ENCODE results near the gene HLA-DPB1. TPM values are rescaled to one million over a fixed set of nuclear protein-coding genes. Genes with fewer than 3 reads are reported as not detected.

Gene HLA-DPB1
- total RNA-seq, 2 experiments from 2014 or later = 29.0 to 31.7 TPM

DNA sequence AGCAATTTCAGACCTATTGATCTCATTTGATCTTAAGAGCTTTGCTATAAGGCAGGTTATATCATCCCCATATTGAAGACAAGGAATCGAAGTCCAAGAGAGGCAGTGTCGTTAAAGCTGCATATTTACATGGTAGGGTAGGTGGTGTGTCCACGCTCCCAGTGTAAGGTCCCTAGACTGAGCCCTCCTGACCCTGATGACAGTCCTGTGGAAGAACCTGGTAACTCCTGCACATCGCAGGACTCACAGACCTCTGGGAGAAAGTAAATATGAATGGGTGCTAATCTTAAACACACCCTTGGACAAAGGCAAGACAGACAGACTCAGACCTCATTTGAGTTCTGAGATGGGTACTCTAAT lies 602 bp upstream of the HLA-DPB1 start:
- Mint-ChIP-seq H3K36me3 (ENCODE audit: low read depth) (no peaks in the 10 kb centered on the region), H3K27ac (peak overlapping the region; percentile 90), H3K9me3 (no peaks in the 10 kb centered on the region), H3K27me3 (peaks cover 9% of the 10 kb centered on the region), H3K4me3 (peak overlapping the region; percentile 90), H3K4me1 (ENCODE audit: low read depth) (peaks cover 53% of the 10 kb centered on the region)
- no peak for DNase-seq
- H3K27ac ChIP-seq (ENCODE audit: low read depth in 1 of 2, low read length in 2 of 2) = peak overlapping the region in 1 of 2 donors; percentile 68
- H3K4me1 ChIP-seq (ENCODE audit: insufficient read depth, low read length) = peaks cover 39% of the 10 kb centered on the region
- no peak for TF ChIP-seq CTCF (IDR thresholded peaks at IDR 0.05)
- ChIA-PET CTCF (no interaction called here), POLR2A (interaction anchor here (0.6 to 1.5 kb wide), 6 partner anchors 18 to 227 kb away, joined by 3 to 8 read pairs (median 4); partner anchors contain the start of gene RPS18)
- H3K36me3 ChIP-seq (ENCODE audit: insufficient read depth, low read length) = no peaks in the 10 kb centered on the region
- H3K27me3 ChIP-seq (ENCODE audit: control insufficient read depth in 1 of 2, insufficient read depth in 2 of 2, low read length in 2 of 2) = no peaks in the 10 kb centered on the region
- intact Hi-C loops (cut with DNase I, micrococcal nuclease) = no loop called here
- no peaks in the 10 kb centered on the region for H3K9me3 ChIP-seq (ENCODE audit: control insufficient read depth in 1 of 2, insufficient read depth in 1 of 2, low read length in 2 of 2)
- ATAC-seq (ENCODE audit: poor library complexity) = no peak
- peak overlapping the region; percentile 81 for H3K4me3 ChIP-seq (ENCODE audit: low read length)

DNA sequence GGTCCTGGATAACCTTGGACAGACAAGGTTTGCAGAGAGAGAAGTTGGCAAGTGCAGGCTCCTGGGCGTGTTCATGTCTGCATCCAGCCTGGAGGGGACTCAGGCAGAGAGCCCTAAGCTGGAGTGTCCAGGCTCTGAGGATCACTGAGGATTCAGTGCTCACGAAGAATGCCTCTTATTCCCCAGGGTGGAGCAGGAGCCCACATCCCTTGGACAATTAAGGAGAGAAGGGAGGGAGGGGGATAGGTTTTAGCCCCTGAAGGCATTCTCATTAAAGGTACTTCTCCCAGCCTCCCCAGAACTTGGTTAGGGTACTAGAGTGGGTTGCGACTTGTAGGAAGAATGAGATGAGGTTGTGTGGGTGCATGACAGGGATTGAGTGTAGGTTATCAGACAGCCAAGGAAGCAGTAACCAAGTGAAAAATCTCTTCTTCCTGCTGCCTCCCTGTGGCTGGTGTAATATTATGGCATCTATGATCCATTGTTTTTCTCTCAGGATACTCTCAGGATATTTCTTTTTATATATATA lies 680 bp downstream of the HLA-DPB1 start:
- peak overlapping the region; percentile 90 for H3K4me3 Mint-ChIP-seq
- intact Hi-C loops (cut with DNase I, micrococcal nuclease) = no loop called here
- H3K9me3 Mint-ChIP-seq = no peaks in the 10 kb centered on the region
- H3K36me3 Mint-ChIP-seq (ENCODE audit: low read depth) = no peaks in the 10 kb centered on the region
- peak overlapping the region; percentile 90 for H3K27ac Mint-ChIP-seq
- DNase-seq (peak in 1 of 14 experiments; percentile 28), ATAC-seq (ENCODE audit: poor library complexity) (no peak)
- POLR2A ChIA-PET = interaction anchor here (1.0 to 1.5 kb wide), 4 partner anchors 58 to 182 kb away, joined by 3 to 8 read pairs (median 6); no protein-coding TSS in a partner anchor
- peak overlapping the region; percentile 81 for H3K4me3 ChIP-seq (ENCODE audit: low read length)
- peaks cover 12% of the 10 kb centered on the region for H3K27me3 Mint-ChIP-seq
- TF ChIP-seq CTCF (IDR thresholded peaks at IDR 0.05) = no peak
- CTCF ChIA-PET = no interaction called here
- H3K36me3 ChIP-seq (ENCODE audit: insufficient read depth, low read length) = no peaks in the 10 kb centered on the region
- H3K4me1 ChIP-seq (ENCODE audit: insufficient read depth, low read length) = peaks cover 41% of the 10 kb centered on the region
- no peaks in the 10 kb centered on the region for H3K9me3 ChIP-seq (ENCODE audit: control insufficient read depth in 1 of 2, insufficient read depth in 1 of 2, low read length in 2 of 2)
- peaks cover 52% of the 10 kb centered on the region for H3K4me1 Mint-ChIP-seq (ENCODE audit: low read depth)
- no peaks in the 10 kb centered on the region for H3K27me3 ChIP-seq (ENCODE audit: control insufficient read depth in 1 of 2, insufficient read depth in 2 of 2, low read length in 2 of 2)
- H3K27ac ChIP-seq (ENCODE audit: low read depth in 1 of 2, low read length in 2 of 2) = peak overlapping the region in 1 of 2 donors; percentile 62

GRCh38 chr6:33077908-33078307 lies 2.1 kb downstream of the HLA-DPB1 start:
- no peak for DNase-seq
- H3K27me3 Mint-ChIP-seq = peaks cover 12% of the 10 kb centered on the region
- H3K4me1 ChIP-seq (ENCODE audit: insufficient read depth, low read length) = peaks cover 40% of the 10 kb centered on the region
- no peaks in the 10 kb centered on the region for H3K27me3 ChIP-seq (ENCODE audit: control insufficient read depth in 1 of 2, insufficient read depth in 2 of 2, low read length in 2 of 2)
- intact Hi-C loops (cut with DNase I, micrococcal nuclease) = no loop called here
- POLR2A ChIA-PET = no interaction called here
- peak overlapping the region; percentile 69 for H3K4me3 Mint-ChIP-seq
- no peak for ATAC-seq (ENCODE audit: poor library complexity)
- H3K27ac ChIP-seq (ENCODE audit: low read depth in 1 of 2, low read length in 2 of 2) = no peak overlapping the region
- H3K36me3 ChIP-seq (ENCODE audit: insufficient read depth, low read length) = no peaks in the 10 kb centered on the region
- H3K27ac Mint-ChIP-seq = no peak overlapping the region
- H3K4me1 Mint-ChIP-seq (ENCODE audit: low read depth) = peaks cover 44% of the 10 kb centered on the region
- H3K9me3 Mint-ChIP-seq = no peaks in the 10 kb centered on the region
- H3K4me3 ChIP-seq (ENCODE audit: low read length) = peak overlapping the region; percentile 21
- CTCF ChIA-PET = no interaction called here
- H3K9me3 ChIP-seq (ENCODE audit: control insufficient read depth in 1 of 2, insufficient read depth in 1 of 2, low read length in 2 of 2) = no peaks in the 10 kb centered on the region
- TF ChIP-seq CTCF (IDR thresholded peaks at IDR 0.05) = no peak
- H3K36me3 Mint-ChIP-seq (ENCODE audit: low read depth) = peaks cover 4% of the 10 kb centered on the region

Measured in CD4-positive, alpha-beta T cell (primary cell).